ENCODE data around the gene ROCK2.

DNA sequence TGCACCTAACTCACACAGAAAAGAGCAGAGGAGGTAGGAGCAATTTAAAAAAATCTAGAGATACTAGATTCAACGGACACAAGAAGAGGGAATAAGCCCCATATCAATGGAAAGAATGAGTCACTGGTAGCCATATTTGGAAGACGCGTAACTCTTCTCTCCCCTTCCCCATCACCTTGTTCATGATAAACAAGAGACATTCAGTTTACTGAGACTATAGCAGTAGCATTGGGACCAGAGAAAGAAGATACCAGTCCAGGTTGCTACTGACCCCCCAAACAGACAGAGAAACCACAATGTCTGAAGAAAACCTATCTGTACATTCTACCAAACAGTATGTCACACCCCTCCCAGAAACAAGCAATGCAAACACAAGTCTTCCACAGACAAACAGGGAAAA lies 108.1 kb downstream of the ROCK2 start:
- TF ChIP-seq CTCF (IDR thresholded peaks at IDR 0.05) = no peak
- no peak for TF ChIP-seq ZFX (IDR thresholded peaks at IDR 0.05; ENCODE audit: borderline replicate concordance)
